SU-DHL-6 (cell line): ENCODE data around the gene S100PBP.

Experiments used
- H2AFZ ChIP-seq: fragments of 200-600 bp; sonication (generic); 2 replicates; pipeline ENCODE4 v1.6.1; 2014; ENCODE audit warnings: low read depth, mild to moderate bottlenecking, moderate library complexity, mixed read lengths, antibody characterized with exemption, low read length; ENCODE audit not compliant: severe bottlenecking
- H3F3A ChIP-seq: fragments of 200-600 bp; shearing (Covaris generic); 2 replicates; pipeline ENCODE4 v1.6.0; 2016; ENCODE audit warnings: antibody characterized with exemption, mild to moderate bottlenecking; ENCODE audit not compliant: insufficient read depth
- H3K27ac ChIP-seq: fragments of 200-600 bp; sonication (generic); 2 replicates; pipeline ENCODE4 v1.5.1; 2016; ENCODE audit warnings: low read depth, mild to moderate bottlenecking, low read length, moderate library complexity, mixed read lengths
- H3K27me3 ChIP-seq: fragments of 200-600 bp; sonication (generic), shearing (Covaris generic); 2 replicates; pipeline ENCODE4 v1.6.0; 2014; ENCODE audit warnings: mild to moderate bottlenecking, low read length
- H3K36me3 ChIP-seq: fragments of 200-600 bp; sonication (generic); 2 replicates; pipeline ENCODE4 v1.6.1; 2014; ENCODE audit warnings: mild to moderate bottlenecking, low read length, mixed read lengths
- H3K4me2 ChIP-seq: fragments of 300-600, 200-600 bp; shearing (Covaris generic), sonication (generic); 2 replicates; pipeline ENCODE4 v1.6.0; 2014; ENCODE audit warnings: low read length, low read depth, mild to moderate bottlenecking; ENCODE audit not compliant: poor library complexity, severe bottlenecking
- H3K4me3 ChIP-seq: fragments of 200-600 bp; sonication (generic); 2 replicates; pipeline ENCODE4 v1.5.1; 2014; ENCODE audit warnings: antibody characterized with exemption, low read length, mild to moderate bottlenecking, mixed read lengths; ENCODE audit not compliant: insufficient read depth, poor library complexity, severe bottlenecking
- H3K79me2 ChIP-seq: fragments of 200-600 bp; sonication (generic); 2 replicates; pipeline ENCODE4 v1.6.1; 2014; ENCODE audit warnings: mild to moderate bottlenecking, low read length, moderate library complexity; ENCODE audit not compliant: insufficient read depth
- H3K9ac ChIP-seq: fragments of 200-600 bp; sonication (generic); 2 replicates; pipeline ENCODE4 v1.7.0; 2014; ENCODE audit warnings: mild to moderate bottlenecking, low read length
- H3K9me2 ChIP-seq: fragments of 200-600 bp; sonication (generic); replicated peaks from 2 replicates; pipeline ENCODE4 v1.6.1; 2014; ENCODE audit warnings: low read length; ENCODE audit not compliant: insufficient read depth
- H3K9me3 ChIP-seq: fragments of 200-600 bp; sonication (generic); 2 replicates; pipeline ENCODE4 v1.6.1; 2014; ENCODE audit warnings: low read length, mixed read lengths; ENCODE audit not compliant: insufficient read depth
- H4K20me1 ChIP-seq: fragments of 200-600 bp; sonication (generic); 2 replicates; pipeline ENCODE4 v1.6.1; 2014; ENCODE audit warnings: low read depth, mild to moderate bottlenecking, antibody characterized with exemption, low read length, moderate library complexity, mixed read lengths
- CTCF ChIP-seq: fragments of 200-600 bp; sonication (generic); IDR thresholded peaks from one replicate; pipeline ENCODE4 v1.5.1; 2017; ENCODE audit warnings: antibody characterized with exemption, mild to moderate bottlenecking, low read length, moderate library complexity; ENCODE audit not compliant: insufficient read depth, poor library complexity, severe bottlenecking
- EZH2phosphoT487 ChIP-seq: fragments of 200-600 bp; sonication (generic), shearing (Covaris generic); conservative IDR thresholded peaks from 2 replicates; pipeline ENCODE4 v1.6.1; 2018; ENCODE audit warnings: mild to moderate bottlenecking, antibody characterized with exemption, low read length, moderate library complexity, mixed read lengths

S100PBP gene

GRCh38 chr1:32774464-32774808 lies 43.0 kb upstream of the S100PBP start:
- TF ChIP-seq CTCF = no peak
- no peak for TF ChIP-seq EZH2phosphoT487

GRCh38 chr1:32774950-32775634 lies 42.4 kb upstream of the S100PBP start:
- no peak for TF ChIP-seq CTCF
- no peak for TF ChIP-seq EZH2phosphoT487
- Histone ChIP-seq H3K36me3 (peaks cover 5% of the 10 kb centered on the region; the same call in 1 of the 2 replicates), H3K4me2 (no peak overlapping the region), H2AFZ (no peak overlapping the region), H3K79me2 (no peaks in the 10 kb centered on the region), H3F3A (peaks cover 11% of the 10 kb centered on the region; the same call in 1 of the 2 replicates), H3K27ac (no peak overlapping the region), H3K9ac (no peak overlapping the region), H3K9me3 (no peaks in the 10 kb centered on the region), H4K20me1 (no peaks in the 10 kb centered on the region), H3K9me2 (no peaks in the 10 kb centered on the region), H3K27me3 (no peaks in the 10 kb centered on the region), H3K4me3 (no peak overlapping the region)

More at GRCh38 chr1:32774464-32774808, 43.0 kb upstream of the S100PBP start:
- no peaks in the 10 kb centered on the region for H3K27me3 ChIP-seq
- no peak overlapping the region for H2AFZ ChIP-seq
- no peak overlapping the region for H3K9ac ChIP-seq
- no peaks in the 10 kb centered on the region for H3K79me2 ChIP-seq
- peaks cover 11% of the 10 kb centered on the region; the same call in 1 of the 2 replicates for H3F3A ChIP-seq
- no peaks in the 10 kb centered on the region for H3K9me3 ChIP-seq
- no peak overlapping the region for H3K4me3 ChIP-seq
- H3K4me2 ChIP-seq = no peak overlapping the region
- no peak overlapping the region for H3K27ac ChIP-seq
- no peaks in the 10 kb centered on the region for H4K20me1 ChIP-seq
- H3K36me3 ChIP-seq = peaks cover 5% of the 10 kb centered on the region; the same call in 1 of the 2 replicates
- H3K9me2 ChIP-seq = no peaks in the 10 kb centered on the region

GRCh38 chr1:32775640-32776337 lies 41.7 kb upstream of the S100PBP start:
- Histone ChIP-seq H3K27ac (no peak overlapping the region), H3F3A (peaks cover 11% of the 10 kb centered on the region; the same call in 1 of the 2 replicates), H3K27me3 (no peaks in the 10 kb centered on the region), H3K9me3 (no peaks in the 10 kb centered on the region), H3K36me3 (peaks cover 8% of the 10 kb centered on the region; the same call in 1 of the 2 replicates), H3K9ac (no peak overlapping the region), H3K4me3 (no peak overlapping the region), H4K20me1 (no peaks in the 10 kb centered on the region), H3K4me2 (no peak overlapping the region), H3K9me2 (no peaks in the 10 kb centered on the region), H3K79me2 (no peaks in the 10 kb centered on the region), H2AFZ (no peak overlapping the region)
- no peak for TF ChIP-seq CTCF
- no peak for TF ChIP-seq EZH2phosphoT487
